ENCODE measurements around the gene HIPK4.
A peak's percentile ranks its signal among the peaks of the same experiment; 100 is the strongest.
"Not testable (repeated sequence)": the region's sequence is repeated elsewhere in the genome, so short reads cannot be mapped to it uniquely, and the experiment has no call there.

Gene HIPK4

GRCh38 chr19:40415768-40416167, 25.8 kb upstream of the HIPK4 start:
- DNase-seq, result no peak

DNA sequence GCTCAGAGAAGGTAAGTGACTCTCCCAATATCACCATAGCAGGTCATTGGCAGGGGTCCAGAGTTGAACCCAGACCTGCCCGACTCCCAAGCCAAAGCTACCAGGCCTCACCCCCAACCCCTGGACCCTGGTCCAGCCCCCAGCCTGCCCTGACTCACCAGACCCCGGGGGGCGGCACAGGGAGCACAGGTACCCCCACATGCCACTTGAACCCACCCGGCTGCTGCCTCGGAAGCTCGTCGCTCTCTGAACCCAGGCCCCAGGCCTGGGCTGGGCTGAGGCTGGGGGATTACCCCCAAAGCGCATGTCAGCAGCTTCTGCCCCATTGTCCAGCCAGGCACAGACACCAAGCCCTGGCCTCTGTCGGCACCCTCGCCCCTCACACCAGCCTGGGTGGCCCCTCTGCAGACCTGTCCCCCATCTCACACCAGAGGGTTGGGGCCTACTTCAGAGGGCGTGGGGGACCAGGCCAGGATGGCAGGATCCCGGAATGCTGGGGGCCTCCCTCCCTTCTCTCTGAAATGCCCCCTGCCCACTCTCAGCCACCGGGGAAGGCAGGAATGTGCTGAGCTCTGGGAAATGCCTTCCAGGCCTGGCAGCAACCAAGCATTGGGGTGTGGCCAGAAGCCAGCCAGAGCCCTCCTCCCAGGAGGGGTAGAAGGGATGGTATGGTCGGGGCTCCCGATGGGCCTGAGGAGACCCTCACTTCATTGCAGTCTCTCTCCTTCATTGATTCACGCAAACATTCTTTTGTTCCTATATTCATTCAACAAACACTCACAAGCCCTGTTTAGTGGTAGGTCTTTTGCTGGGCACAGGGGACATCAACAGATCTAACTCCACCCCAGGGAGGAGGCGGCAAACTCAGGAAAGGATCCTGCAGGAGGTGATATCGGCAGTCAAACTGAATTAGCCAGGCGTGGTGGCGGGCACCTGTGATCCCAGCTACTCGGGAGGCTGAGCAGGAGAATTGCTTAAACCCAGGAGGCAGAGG, 24.9 kb upstream of the HIPK4 start:
- no peak for DNase-seq

DNA sequence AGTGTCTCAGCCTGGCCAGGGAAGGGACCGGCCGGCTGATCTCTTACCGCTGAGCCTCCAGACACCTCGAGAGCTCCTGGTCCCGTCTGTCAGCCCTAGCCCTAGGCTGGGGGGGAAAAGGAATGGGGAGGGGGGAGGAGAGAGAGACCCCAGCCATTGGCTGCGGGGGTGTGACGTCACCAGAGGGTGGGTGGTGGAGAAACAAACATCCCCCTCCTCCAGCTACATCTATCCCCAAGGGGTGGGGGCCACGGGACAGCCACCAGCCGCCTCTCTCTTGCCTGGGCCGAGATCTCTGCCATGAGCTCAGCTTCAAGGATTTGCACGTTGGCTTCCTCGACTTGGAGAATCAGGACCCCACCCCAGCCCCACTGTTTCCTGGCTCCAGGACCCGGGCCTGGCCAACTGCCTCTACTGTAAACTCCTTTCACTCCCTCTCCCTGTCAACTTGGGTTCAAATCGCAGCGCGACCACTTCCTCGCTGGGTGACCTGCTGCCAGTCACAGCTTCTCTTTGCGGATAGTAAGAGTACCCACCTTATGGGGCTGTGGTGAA, 23.4 kb upstream of the HIPK4 start, which contains the start of gene PRX:
Gene PRX (minus strand): TSS at position 88 of the 555 bp plus-strand sequence. CDS start 5,446 bp downstream, outside the sequence.
- DNase-seq, result no peak

DNA sequence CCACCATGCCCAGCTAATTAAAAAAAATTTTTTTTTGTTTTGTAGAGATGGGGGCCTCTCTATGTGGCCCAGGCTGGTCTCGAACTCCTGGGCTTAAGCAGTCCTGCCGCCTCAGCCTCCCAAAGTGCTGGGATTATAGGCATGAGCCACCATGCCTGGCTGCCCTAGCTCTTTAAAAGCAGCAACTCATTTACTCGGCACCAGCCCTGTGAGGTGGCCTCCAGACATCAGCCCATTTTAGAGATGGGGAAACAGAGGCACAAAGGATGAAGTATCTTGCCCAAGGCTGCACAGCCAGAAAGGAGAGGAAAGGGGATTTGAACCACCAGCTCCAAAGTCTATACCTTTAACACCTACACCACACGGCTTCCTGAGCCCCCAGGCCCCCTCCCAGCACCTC, 22.9 kb upstream of the HIPK4 start:
- DNase-seq, result no peak

DNA sequence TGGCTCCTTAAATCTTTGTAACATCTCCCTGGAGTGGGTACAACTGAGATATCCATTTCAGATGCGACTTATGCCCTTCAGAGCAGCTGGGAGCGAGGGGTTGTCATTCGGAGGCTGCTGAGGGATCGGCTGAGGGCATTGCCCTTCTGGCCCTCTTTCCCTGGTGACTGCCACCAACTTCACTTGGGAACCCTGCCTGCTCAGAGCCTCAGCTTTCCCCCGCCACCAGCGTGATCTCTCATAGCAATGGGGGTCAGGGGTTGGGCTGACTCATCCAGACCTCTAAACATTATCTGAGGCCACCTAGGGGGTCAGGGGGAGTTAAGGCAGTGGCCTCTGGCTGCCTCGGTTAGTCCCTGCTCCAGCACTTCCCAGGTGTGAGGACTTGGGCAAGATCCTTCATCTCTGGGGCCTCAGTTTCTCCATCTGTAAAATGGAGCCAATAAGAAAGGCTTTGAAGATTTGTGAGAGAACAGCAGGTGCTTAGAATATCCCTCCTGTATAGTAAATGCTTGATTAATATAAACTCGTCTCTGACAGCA, 22.0 kb upstream of the HIPK4 start:
- DNase-seq, result no peak

DNA sequence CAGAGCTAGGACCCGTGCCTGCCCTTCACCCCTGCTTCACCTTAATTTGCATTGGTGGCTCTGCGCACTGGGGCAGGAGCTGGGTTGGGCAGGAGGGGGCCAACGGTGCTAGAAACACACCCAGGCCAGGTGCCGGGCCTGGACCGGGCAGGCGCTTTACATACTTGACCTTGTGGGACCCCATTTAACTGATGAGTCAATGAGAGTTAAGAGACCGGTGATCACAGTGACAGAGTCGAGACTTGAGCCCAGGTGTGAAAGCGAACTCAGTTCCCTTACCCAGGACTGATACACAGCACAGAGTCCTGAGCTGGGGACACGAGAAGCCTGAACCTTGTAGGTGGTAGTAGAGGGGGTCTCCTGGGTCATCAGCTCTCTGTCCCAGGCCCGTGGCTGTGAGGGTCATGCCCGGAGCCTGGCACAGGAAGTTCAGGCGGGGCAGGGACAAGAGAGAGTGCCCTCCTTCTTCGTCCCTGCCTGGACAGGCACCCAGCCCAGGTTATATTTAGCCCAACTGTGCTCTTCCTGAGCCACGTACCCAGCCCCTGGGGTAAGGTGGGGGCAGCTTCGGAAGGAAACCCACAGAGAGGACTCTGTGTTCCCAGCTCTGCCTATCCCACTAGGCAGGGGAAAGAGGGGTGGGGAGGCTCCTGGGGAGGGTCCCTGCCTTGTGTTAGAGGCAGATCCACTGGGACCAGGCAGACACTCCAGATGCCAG, 21.3 kb upstream of the HIPK4 start:
- DNase-seq, result no peak

GRCh38 chr19:40410030-40410389, 20.0 kb upstream of the HIPK4 start:
- DNase-seq, result no peak

DNA sequence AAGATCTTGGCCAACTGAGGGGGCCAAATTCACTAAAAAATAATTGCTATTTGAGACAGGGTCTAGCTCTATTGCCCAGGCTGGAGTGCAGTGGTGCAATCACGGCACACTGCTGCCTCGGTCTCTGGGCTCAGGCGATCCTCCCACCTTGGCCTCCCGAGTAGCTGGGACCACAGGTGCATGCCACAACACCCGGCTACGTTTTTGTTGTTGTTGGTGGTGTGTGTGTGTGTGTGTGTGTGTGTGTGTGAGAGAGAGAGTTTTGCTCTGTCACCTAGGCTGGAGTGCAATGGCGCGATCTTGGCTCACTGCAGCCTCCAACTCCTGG, 18.6 kb upstream of the HIPK4 start:
- DNase-seq, result not testable (repeated sequence)

DNA sequence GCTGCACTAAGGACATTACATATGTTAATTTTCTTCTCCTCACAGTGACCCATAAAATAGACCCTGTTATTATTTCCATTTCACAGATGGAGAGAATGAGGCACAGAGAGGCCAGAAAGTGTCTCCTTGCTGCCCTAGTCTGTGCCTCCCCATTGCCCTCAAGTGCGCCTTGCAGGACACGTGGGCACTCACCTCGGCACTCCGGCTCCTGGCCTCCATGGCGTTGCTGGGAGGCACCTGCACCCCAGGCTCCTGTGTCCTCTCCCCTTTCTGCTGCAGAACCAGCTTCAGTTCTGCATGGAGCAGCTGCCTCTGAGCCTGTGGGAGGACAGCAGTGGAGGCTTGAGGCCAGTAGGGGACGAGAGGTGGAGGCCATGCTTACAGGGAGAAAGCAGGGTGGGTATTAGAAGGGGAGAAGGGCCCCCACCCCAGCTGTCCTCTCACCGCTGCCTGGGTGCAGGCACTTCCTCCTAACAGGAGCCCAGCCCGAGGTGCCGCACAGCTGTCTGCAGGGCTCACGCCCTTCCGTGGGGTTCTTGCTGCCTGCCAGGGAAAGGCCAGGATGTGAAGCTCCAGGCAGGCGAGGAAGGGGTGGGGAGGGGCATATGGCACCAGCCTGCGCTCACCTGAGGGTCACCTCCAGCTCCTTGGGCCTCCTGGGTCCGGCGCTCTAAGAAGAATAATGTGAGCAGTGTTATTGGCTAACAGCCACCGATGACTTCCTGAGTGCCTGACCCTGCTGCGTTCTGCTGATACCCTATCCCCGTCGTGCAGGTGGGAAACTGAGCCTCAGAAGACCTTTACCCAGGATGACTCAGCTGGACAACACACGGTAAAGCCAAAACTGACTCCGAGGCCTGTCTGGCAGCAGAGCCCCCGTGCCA, 18.0 kb upstream of the HIPK4 start:
- DNase-seq, result no peak

DNA sequence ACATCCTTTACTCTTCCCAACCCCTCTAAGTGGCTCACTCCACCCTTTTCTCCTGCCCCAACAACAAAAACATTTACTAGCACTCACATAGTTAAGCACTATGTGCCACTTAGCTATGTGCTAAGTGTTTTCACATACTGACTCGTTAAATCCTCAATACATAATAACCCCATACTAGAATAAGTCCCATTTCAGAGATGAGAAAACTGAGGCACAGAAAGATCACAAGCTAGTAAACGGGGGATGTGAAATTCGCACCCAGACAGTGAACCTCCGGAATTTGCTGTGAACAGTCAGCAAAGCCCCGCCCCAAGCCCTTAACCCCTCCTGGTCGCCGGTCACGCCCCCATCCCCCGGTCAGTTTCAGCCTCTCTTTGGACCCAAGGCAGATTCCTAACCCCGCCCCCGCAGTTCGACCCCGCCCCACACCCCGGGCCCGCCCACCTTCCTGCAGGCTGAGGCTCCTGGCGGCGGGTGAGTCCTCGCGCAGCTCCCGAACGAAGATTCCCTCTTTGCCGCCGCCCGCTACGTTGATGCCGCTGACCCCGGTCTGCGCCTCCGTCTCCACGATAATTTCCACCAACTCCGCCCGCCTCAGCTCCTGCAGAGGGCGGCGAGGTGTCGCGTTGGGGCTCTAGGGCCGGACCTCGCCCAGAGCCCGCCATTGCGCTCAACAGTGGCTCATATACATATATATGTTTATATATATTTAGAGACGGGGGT, 13.4 kb upstream of the HIPK4 start:
- peak; percentile 43 to 85 for DNase-seq

DNA sequence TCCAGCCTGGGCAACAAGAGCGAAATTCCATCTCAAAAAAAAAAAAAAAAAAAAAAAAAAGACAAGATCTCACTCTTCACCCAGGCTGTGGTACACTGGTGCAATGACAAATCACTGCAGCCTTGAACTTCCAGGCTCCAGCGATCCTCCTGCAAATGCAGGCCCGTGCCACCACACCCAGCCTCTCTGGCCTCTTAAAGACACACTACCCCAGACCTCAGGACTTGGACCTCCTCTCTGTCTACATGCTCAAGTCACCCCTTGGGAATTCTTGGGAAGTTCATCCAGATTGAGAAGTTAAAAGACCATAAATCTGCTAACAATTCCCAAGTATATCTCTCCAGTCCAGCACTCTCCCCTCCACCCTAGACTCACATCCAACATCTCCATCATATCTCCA, 10.6 kb upstream of the HIPK4 start:
- no peak for DNase-seq

- DNase-seq, result no peak
These were observed 8.6 kb upstream of the HIPK4 start for GRCh38 chr19:40398417-40399131.

- no peak for DNase-seq
These were observed 7.6 kb upstream of the HIPK4 start for GRCh38 chr19:40397568-40397906.

DNA sequence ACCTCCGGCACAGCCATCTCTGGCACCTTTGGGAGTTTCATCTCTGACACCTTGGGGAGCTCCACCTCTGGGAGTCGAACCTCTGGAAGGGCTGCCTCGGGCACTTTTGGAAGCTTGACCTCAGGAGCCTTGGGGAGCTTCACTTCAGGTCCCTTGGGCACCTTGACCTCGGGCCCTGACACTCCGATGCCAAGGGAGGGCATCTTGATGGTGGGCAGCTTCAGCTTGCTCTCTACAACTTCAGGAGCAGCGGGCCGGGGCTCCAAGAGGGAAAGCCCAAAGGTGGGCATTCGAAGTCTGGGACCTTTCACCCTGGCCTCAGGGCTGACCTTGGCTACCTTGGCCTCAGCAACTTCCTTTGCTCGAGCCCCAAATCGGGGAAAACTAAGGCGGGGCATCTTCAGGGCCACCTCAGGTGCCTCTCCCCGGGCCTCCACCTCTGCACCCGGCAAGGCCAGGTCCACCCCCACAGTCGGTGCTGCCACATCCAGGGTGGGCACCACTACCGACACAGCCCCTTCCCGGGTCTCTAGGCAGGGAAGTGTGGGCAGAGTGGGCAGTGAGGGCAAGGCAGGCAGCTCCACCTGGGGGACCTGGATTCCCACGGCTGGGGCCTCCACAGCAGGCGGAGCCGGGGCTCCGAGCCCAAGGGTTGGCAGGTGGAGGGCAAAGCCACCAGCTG, 7.0 kb upstream of the HIPK4 start:
- no peak for DNase-seq

DNA sequence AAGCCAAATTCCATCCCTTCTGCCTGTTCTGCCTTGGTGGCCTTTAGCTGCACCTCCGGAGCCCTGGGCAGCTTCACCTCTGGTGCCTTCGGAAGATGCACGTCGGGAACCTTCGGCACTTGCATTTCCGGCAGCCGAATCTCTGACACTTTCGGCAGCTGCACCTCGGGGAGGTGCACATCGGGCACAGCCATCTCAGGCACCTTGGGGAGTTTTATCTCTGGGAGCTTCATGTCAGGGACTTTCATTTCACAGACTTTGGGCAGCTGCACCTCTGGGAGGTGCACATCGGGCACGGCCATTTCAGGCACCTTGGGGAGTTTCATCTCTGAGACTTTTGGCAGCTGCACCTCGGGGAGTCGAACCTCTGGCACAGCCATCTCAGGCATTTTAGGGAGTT, 6.0 kb upstream of the HIPK4 start:
- no peak for DNase-seq

GRCh38 chr19:40394816-40395210, 4.8 kb upstream of the HIPK4 start:
- no peak for DNase-seq

- no peak for DNase-seq
These were observed 4.2 kb upstream of the HIPK4 start for GRCh38 chr19:40393894-40394815.

GRCh38 chr19:40392894-40393517, 3.0 kb upstream of the HIPK4 start:
- no peak for DNase-seq

DNA sequence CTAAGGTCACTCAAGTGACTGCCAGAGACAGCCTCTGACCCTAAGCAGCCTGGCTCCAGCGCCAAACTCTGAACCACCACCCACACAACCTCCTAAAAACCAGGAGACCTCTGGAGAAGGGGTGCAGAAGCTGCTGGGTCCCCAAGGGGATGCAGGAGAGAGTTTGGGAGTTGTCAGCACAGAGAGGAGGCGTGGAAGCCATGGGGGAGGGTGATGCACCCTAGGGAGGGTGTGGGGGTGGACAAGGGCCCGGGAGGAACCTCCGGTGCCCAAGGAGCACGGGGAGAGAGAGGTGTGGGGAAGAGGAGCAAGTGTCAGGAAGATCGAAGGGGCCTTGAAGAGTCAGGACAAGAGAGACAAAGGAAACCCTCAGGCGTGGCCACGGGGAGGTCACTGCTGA, 2.1 kb upstream of the HIPK4 start:
- no peak for DNase-seq

All from SW 1271 (cell line).